GM19372 (cell line): Measurements from ENCODE around the gene ZBTB20.
"Not testable (repeated sequence)": the region's sequence is repeated elsewhere in the genome, so short reads cannot be mapped to it uniquely, and the experiment has no call there.

Experiments
- ATAC-seq: cut with Tn5 transposase; IDR thresholded peaks from one replicate; pipeline ENCODE4 v1.9.1; 2021; ENCODE audit warnings: mild to moderate bottlenecking, low read depth, moderate library complexity; ENCODE audit not compliant: unreplicated experiment

Gene ZBTB20

DNA sequence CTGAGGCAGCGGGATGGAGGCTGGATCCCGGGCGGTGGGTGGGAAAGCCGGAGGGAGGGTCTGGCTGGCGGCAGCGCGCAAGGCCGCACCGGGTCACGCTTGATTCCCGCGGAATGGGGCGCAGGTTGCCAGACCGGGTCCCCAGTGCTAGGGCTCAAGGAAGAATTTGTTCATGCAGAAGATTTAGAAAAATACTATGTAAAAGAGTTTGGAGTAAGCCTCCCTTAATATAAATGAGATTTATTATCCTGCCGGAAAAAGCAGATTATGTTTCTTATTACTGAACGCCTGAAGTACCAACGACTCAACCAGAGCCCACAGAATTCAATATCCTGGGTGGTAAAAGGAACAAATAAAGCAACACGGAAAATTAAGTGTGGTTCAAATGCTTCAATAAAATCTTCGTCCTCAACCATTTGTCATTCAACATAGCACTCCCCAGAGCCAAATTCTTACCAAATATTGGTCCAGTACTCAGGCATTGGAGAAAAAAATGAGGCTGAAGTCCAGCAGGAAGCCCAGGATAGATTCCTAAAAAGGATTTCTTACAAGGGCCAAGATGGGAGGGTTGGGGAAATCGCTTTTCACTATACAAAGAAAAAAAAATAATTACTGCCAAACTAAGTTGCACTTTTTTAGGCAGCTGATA is 1.2 kb upstream of the ZBTB20 start:
- peak; percentile 2 for ATAC-seq

- ATAC-seq: peak; percentile 75
Measured at GRCh38 chr3:115147329-115148141, 447 bp upstream of the ZBTB20 start.

- no peak for ATAC-seq
Measured at GRCh38 chr3:115146032-115146417, 1.1 kb downstream of the ZBTB20 start.

- ATAC-seq: peak; percentile 49
Measured at GRCh38 chr3:115141033-115141757, 5.9 kb downstream of the ZBTB20 start.

- no peak for ATAC-seq
Measured at GRCh38 chr3:115139072-115139471, 8.0 kb downstream of the ZBTB20 start.

DNA sequence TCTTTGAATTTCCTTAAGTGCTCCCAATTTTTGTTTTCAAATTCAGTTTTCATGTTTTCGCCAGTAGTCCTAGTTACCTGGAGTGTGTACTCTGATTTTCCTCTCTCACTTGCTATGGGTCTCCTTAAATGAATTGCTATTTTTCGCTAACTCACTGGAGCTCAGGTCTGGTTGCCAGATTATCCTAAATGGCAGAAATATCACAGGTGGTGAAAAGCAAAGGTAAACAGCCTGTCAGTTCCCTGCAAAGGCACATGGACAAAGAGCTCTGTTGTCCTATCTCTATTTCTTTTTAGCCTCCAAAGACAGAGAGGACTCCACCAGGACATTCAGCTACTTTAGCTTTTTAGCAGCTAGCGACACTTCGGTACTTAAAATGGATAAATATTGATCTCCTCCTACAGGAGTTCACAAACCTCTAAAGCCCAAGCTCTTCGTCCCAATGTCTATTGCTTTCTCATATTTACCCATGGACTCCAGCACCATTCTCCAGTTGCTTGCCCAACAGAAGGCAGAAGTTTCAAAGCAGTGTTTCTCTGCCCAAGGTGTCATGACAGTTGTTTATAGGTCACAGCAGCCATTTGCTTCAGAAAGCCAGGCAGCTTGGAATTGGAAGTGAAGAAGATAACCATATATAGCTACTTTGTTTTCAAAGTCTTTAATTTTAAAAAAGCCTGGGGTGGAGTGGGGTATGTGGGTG is 12.3 kb downstream of the ZBTB20 start:
- ATAC-seq: no peak

DNA sequence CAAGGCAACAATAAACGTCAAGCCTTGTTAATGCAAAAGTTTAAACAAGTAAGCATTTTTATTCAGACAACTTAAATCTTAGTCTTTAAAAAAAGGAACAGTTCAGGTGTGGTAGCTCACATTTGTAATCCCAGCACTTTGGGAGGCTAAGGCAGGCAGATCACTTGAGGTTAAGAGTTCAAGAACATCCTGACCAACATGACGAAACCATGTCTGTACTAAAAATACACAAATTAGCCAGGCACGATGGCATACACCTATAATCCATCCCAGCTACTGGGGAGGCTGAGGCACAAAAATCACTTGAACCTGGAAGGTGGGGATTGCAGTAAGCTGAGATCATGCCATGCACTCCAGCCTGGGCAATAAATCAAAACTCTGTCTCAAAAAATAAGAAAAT is 19.9 kb downstream of the ZBTB20 start:
- no peak for ATAC-seq

GRCh38 chr3:115120597-115120996 is 26.5 kb downstream of the ZBTB20 start:
- no peak for ATAC-seq

DNA sequence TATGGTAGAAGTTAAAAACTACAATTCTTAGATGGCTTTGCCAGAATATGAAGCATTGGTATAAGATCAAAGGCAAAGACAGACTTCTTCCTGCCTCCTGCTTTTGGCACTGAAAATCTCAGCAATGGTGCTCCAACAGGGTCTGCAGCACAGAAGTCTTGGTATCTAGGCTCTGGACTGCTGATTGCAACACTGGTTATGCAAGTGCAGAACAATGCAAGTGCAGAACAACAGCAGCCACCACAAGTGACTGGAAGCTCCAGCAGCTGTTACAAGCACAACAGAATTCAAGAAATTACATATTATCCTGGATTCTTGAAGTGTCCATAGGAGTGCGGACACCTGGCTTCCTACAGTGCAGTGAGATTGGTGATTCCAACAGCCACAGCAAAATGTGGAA is 33.7 kb downstream of the ZBTB20 start:
- ATAC-seq: no peak

DNA sequence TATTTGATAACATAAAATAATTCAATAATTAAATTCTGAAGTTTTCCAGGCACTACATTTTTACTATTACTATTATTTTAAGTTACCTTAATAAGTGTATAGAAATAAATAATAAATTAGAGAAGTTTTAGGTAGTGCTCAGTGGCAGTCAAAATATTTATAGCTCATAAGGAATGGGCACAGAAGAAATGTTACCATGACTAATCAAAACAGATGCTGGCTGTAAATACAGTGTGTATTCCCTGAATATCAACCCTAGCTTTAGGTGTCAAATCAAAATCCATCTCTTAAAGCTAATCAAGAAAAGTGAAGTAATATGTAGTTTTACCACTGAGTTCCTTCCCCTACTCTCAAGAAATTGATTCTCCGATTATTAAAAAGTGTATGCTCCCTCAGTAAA is 35.5 kb downstream of the ZBTB20 start:
- ATAC-seq: no peak

DNA sequence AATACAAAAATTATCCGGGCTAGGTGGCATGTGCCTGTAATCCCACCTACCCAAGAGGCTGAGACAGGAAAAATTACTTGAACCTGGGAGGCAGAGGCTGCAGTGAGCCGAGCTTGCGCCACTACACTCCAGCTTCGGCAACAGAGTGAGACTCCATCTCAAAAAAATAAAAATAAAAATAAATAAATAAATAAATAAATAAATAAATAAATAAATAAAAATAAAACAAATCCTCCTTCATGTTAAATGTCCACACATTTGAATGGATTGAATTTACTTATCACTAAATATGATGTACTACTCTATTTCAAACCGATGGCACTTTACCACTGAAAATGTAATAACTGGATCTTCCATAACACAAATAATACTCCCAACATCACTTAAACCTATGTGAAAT is 36.3 kb downstream of the ZBTB20 start:
- no peak for ATAC-seq

- ATAC-seq: not testable (repeated sequence)
Measured at GRCh38 chr3:115110066-115110465, 37.0 kb downstream of the ZBTB20 start.

GRCh38 chr3:115108614-115109013 is 38.5 kb downstream of the ZBTB20 start:
- ATAC-seq: no peak

DNA sequence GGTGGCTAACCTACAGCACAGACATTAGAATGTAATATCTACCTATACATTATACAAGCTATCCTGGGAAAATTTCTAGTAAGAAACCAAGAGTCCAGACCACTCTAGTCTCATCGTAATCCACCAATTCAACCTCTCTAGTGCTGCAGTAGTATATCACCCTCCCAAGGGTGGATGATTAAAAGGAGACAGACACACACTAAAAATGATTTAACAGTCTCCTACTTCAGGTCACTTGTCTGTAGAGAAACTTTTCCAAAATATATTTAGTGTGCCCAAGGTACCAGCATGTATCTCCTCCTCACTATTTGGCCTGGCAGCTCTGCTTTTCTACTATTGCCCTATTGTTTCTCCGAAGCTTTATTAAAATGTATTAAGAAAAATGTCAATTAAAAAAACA is 45.0 kb downstream of the ZBTB20 start:
- no peak for ATAC-seq

GRCh38 chr3:115100806-115101205 is 46.3 kb downstream of the ZBTB20 start:
- no peak for ATAC-seq

DNA sequence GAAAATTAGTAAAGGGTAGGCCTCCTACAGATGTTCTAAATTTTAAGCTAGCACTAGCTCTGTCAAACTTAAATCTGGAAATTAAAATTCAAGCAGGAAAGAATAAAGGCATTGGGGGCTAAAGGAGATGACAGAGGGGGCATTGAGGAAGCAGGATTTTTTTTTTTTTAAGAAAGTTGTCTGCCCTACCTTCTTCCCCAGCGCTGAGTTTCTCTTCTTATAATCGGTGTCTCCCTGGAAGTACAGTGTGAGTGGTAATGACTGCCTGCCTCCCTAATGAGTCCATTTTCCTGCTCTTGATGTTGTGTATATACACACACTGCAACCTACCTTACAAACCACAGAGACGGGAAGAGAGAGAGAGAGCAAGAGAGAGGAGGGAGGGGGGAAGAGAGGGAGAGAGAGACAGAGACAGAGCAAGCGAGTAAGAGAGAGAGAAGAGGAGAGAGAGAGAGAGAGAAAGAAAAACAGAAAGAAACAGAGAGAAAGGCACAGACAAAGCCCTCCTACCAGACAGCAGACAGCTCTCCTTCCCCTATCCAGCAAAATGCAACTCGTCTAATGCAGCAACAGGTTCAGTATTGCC is 47.0 kb downstream of the ZBTB20 start:
- ATAC-seq: no peak

- ATAC-seq: no peak
Measured at GRCh38 chr3:115099134-115099985, 47.7 kb downstream of the ZBTB20 start.

GRCh38 chr3:115098354-115099073 is 48.6 kb downstream of the ZBTB20 start:
- ATAC-seq: no peak

DNA sequence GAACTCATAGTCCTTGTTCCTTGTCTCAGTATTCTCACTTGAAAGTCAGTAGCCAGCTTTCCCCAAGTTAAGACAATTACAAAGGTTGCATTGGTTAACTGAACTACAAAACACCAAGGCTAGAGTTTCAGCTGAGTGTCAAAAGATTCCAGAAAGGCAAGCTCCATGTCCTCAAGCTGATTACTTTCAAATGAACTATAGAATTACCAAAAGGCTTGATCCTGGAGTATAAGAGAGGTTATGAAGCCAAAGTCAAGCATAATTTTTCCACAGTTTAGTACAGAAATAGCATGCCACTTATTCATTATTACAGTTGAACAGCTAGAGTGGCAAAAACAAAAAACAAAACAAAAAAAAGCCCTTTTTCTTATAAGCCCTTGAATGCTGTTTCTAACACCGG is 51.9 kb downstream of the ZBTB20 start:
- no peak for ATAC-seq
